Activated T-cell treated with anti-CD3 and anti-CD28 coated beads, Interleukin-2, amount 50 U/mL, for 24 hours (primary cell): ENCODE results near the gene MAD1L1.

Source experiments
- DNase-seq: peaks from one replicate; pipeline ENCODE4 v3.0.0-alpha.2; 2020
- H3K27ac Mint-ChIP-seq: 2 replicates; pipeline ENCODE4 v1.8.0; 2020; ENCODE audit warnings: mild to moderate bottlenecking, mixed read lengths
- H3K27me3 Mint-ChIP-seq: 2 replicates; pipeline ENCODE4 v1.8.0; 2020; ENCODE audit warnings: mixed read lengths
- H3K36me3 Mint-ChIP-seq: 2 replicates; pipeline ENCODE4 v1.8.0; 2020; ENCODE audit warnings: low read depth, mixed read lengths
- H3K4me1 Mint-ChIP-seq: 2 replicates; pipeline ENCODE4 v1.8.0; 2020; ENCODE audit warnings: low read depth, mixed read lengths
- H3K4me3 Mint-ChIP-seq: 2 replicates; pipeline ENCODE4 v1.8.0; 2020; ENCODE audit warnings: mild to moderate bottlenecking, moderate library complexity, mixed read lengths
- H3K9me3 Mint-ChIP-seq: 2 replicates; pipeline ENCODE4 v1.8.0; 2020; ENCODE audit warnings: mixed read lengths

The MAD1L1 gene

GRCh38 chr7:1810961-1811849, 421.5 kb downstream of the MAD1L1 start:
- no peaks in the 10 kb centered on the region for H3K27me3 Mint-ChIP-seq
- peaks cover 9% of the 10 kb centered on the region for H3K36me3 Mint-ChIP-seq
- H3K27ac Mint-ChIP-seq, result no peak overlapping the region
- no peaks in the 10 kb centered on the region for H3K4me1 Mint-ChIP-seq
- H3K9me3 Mint-ChIP-seq, result no peaks in the 10 kb centered on the region
- no peak overlapping the region for H3K4me3 Mint-ChIP-seq
- DNase-seq, result no peak

- H3K4me1 Mint-ChIP-seq, result no peaks in the 10 kb centered on the region
These were observed 422.2 kb downstream of the MAD1L1 start for GRCh38 chr7:1810521-1810920.

DNA sequence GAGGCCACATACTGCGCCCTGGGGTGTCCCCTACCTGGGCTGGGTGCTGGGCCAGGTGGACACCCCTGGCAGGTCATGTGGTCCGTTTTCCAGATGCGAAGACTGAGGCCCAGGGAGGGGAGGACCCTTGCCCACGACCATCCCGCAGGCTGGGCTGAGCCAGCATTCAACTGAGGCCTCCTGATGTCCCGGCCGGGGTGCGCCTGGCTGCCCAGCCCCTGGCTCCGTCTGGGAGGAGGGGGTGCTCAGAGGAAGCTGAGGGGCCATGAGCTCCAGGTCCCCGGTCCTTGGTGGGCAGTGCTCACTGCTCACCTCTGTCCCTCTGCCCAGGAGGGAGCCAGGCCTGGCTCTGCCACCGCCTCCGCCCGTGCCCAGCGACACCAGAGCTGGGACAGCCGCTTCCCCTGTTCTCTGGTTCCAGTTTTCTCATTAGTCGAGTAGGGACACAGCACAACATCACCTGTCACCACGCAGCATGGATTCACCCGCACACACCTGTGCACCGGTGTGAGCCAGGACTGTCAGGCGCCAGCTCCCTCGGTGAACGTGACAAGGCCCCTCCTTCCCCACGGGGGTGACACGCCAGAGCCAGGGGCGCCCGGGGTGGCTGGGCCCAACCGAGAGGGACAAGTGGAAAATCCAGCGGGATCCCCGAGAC, 423.0 kb downstream of the MAD1L1 start:
- Mint-ChIP-seq H3K4me3 (no peak overlapping the region), H3K36me3 (peaks cover 9% of the 10 kb centered on the region), H3K9me3 (no peaks in the 10 kb centered on the region), H3K27me3 (no peaks in the 10 kb centered on the region), H3K27ac (no peak overlapping the region), H3K4me1 (no peaks in the 10 kb centered on the region)
- DNase-seq, result no peak

More at GRCh38 chr7:1810521-1810920, 422.2 kb downstream of the MAD1L1 start:
- Mint-ChIP-seq H3K36me3 (peaks cover 9% of the 10 kb centered on the region), H3K27ac (no peak overlapping the region), H3K4me3 (no peak overlapping the region), H3K9me3 (no peaks in the 10 kb centered on the region), H3K27me3 (no peaks in the 10 kb centered on the region)
- no peak for DNase-seq

DNA sequence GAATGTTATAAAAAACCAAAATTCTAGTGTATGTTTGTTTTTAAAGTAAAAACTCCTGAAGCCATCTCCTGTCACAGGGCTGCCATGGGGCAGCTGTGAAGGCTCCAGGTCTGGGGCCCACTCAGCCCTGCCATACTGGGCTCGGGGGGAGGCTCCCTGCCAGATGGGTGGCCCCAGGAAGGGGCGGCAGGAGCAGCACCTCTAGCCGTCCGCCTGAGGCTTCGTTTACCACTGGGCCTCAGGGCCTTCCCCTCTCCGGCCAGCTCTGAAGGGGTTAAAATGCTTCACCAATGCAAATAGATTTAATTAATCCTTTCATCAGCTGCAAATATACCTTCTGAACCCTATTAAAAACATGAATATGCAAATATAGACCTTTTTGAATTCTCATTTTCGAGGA, 423.7 kb downstream of the MAD1L1 start:
- Mint-ChIP-seq H3K9me3 (no peaks in the 10 kb centered on the region), H3K27ac (no peak overlapping the region), H3K4me3 (no peak overlapping the region), H3K27me3 (no peaks in the 10 kb centered on the region), H3K4me1 (no peaks in the 10 kb centered on the region), H3K36me3 (peaks cover 2% of the 10 kb centered on the region)
- no peak for DNase-seq

GRCh38 chr7:1807821-1808600, 424.7 kb downstream of the MAD1L1 start:
- DNase-seq, result no peak
- Mint-ChIP-seq H3K4me3 (no peak overlapping the region), H3K9me3 (no peaks in the 10 kb centered on the region), H3K27ac (no peak overlapping the region), H3K4me1 (no peaks in the 10 kb centered on the region), H3K36me3 (no peaks in the 10 kb centered on the region), H3K27me3 (no peaks in the 10 kb centered on the region)

GRCh38 chr7:1806354-1806753, 426.4 kb downstream of the MAD1L1 start:
- Mint-ChIP-seq H3K27ac (no peak overlapping the region), H3K9me3 (no peaks in the 10 kb centered on the region), H3K4me1 (no peaks in the 10 kb centered on the region), H3K27me3 (no peaks in the 10 kb centered on the region), H3K36me3 (no peaks in the 10 kb centered on the region), H3K4me3 (no peak overlapping the region)
- no peak for DNase-seq

- Mint-ChIP-seq H3K36me3 (no peaks in the 10 kb centered on the region), H3K4me1 (no peaks in the 10 kb centered on the region), H3K27ac (no peak overlapping the region), H3K9me3 (no peaks in the 10 kb centered on the region), H3K4me3 (no peak overlapping the region), H3K27me3 (no peaks in the 10 kb centered on the region)
- DNase-seq, result no peak
These were observed 428.4 kb downstream of the MAD1L1 start for GRCh38 chr7:1804310-1804709.

GRCh38 chr7:1802899-1803298, 429.8 kb downstream of the MAD1L1 start:
- no peaks in the 10 kb centered on the region for H3K9me3 Mint-ChIP-seq
- H3K27me3 Mint-ChIP-seq, result no peaks in the 10 kb centered on the region
- no peak overlapping the region for H3K4me3 Mint-ChIP-seq
- H3K27ac Mint-ChIP-seq, result no peak overlapping the region
- H3K4me1 Mint-ChIP-seq, result no peaks in the 10 kb centered on the region
- no peaks in the 10 kb centered on the region for H3K36me3 Mint-ChIP-seq
- DNase-seq, result no peak

- no peak for DNase-seq
- no peaks in the 10 kb centered on the region for H3K27me3 Mint-ChIP-seq
- no peaks in the 10 kb centered on the region for H3K4me1 Mint-ChIP-seq
- no peaks in the 10 kb centered on the region for H3K36me3 Mint-ChIP-seq
- no peak overlapping the region for H3K4me3 Mint-ChIP-seq
- H3K27ac Mint-ChIP-seq, result no peak overlapping the region
- no peaks in the 10 kb centered on the region for H3K9me3 Mint-ChIP-seq
These were observed 431.8 kb downstream of the MAD1L1 start for GRCh38 chr7:1800902-1801301.

DNA sequence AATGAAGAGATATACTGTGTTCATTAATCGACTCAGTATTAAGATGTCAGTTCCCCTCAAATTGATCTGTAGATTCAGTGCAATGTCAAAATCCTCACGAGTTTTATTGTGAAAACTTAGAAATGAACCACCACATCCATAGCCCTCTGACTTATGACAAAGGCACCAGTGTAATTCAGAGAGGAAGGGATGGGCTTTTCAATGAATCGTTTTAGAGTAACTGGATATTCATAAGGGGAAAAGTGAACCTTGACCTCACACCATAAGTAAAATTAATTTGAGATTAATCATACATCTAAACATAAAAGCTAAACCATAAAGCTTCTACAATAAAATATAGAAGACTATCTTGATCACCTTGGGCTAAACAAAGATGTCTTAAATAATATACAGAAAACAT, 434.6 kb downstream of the MAD1L1 start:
- H3K36me3 Mint-ChIP-seq, result no peaks in the 10 kb centered on the region
- H3K9me3 Mint-ChIP-seq, result peaks cover 21% of the 10 kb centered on the region
- H3K4me3 Mint-ChIP-seq, result no peak overlapping the region
- no peaks in the 10 kb centered on the region for H3K4me1 Mint-ChIP-seq
- DNase-seq, result no peak
- peaks cover 5% of the 10 kb centered on the region for H3K27me3 Mint-ChIP-seq
- no peak overlapping the region for H3K27ac Mint-ChIP-seq

DNA sequence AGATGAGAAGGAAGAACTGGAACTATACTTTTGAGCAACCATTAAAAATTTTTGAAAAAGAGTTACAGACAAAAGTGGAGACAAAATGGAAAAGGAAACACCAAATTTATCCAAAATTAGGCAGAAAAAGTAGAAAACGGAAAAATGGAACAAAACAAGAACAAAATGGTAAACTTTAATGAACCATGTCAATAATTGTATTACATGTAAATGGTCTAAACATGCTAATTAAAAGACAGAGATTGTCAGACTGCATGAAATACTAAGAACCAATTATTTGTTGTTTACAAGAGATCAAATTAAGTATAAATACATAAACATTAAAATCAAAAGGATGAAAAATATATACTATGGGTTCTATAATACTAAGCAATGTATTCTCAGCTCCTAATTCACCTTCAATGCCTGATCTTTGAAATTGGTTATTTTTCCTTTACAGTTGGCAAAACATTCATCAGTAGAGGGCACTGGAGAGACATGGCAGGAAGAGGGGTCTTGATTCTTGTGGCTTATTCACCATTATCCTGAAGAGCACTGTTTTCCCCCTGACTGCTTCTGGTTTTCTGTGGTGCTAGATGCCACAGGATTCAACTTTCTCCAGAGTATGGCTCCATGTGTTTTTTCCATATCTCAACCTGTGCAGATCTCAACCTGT, 437.7 kb downstream of the MAD1L1 start:
- Mint-ChIP-seq H3K27ac (no peak overlapping the region), H3K27me3 (peaks cover 5% of the 10 kb centered on the region), H3K4me1 (no peaks in the 10 kb centered on the region), H3K36me3 (no peaks in the 10 kb centered on the region), H3K9me3 (peaks cover 25% of the 10 kb centered on the region), H3K4me3 (no peak overlapping the region)
- DNase-seq, result no peak

GRCh38 chr7:1787681-1788235, 445.0 kb downstream of the MAD1L1 start:
- no peaks in the 10 kb centered on the region for H3K36me3 Mint-ChIP-seq
- H3K4me3 Mint-ChIP-seq, result no peak overlapping the region
- H3K9me3 Mint-ChIP-seq, result peaks cover 15% of the 10 kb centered on the region
- H3K27ac Mint-ChIP-seq, result no peak overlapping the region
- DNase-seq, result no peak
- H3K4me1 Mint-ChIP-seq, result no peaks in the 10 kb centered on the region
- peaks cover 11% of the 10 kb centered on the region for H3K27me3 Mint-ChIP-seq

DNA sequence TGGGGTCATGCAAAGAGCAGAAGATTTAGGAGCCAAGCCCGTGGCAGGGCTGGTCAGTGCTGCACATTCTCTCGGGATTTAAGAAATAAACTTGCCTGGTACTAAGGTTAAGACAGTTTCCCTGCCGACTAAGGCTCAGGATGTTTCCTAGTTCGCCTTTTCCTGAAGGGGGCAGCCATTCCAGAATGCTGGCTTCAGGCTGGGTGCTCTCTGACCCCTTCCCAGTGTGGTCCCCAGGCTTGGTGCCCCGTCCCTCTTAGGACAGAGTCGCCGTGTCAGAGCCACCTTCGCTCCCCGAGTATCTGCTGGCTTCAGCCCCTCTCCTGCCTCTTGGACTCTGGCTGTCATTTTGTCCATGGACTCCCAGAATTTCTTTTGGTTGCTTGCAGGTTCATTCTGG, 445.5 kb downstream of the MAD1L1 start:
- Mint-ChIP-seq H3K27me3 (peaks cover 11% of the 10 kb centered on the region), H3K27ac (no peak overlapping the region), H3K9me3 (peaks cover 14% of the 10 kb centered on the region), H3K4me1 (no peaks in the 10 kb centered on the region), H3K4me3 (no peak overlapping the region), H3K36me3 (no peaks in the 10 kb centered on the region)
- no peak for DNase-seq

DNA sequence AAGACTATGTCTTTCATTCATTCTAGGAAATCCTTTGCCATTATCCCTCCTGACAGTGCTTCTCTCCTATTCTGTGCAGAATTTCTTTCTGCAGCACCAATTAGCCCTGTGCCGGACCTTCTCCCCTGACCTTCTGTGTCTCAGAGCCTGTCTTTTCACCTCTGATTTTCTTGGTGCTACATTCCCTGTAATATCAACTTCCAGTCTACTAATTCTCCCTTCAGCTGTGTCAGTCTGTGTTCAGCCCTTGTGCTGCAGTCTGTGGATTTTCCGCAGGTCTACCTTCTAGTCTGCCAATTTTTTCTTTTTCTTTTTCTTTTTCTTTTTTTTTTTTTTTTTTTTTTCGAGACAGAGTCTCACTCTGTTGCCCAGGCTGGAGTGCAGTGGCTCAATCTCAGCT, 446.9 kb downstream of the MAD1L1 start:
- Mint-ChIP-seq H3K27ac (no peak overlapping the region), H3K36me3 (no peaks in the 10 kb centered on the region), H3K27me3 (peaks cover 11% of the 10 kb centered on the region), H3K4me1 (no peaks in the 10 kb centered on the region), H3K9me3 (peaks cover 11% of the 10 kb centered on the region), H3K4me3 (no peak overlapping the region)
- no peak for DNase-seq
